Measurements from ENCODE around the gene DNALI1. TPM values are rescaled to one million over a fixed set of nuclear protein-coding genes. Genes with fewer than 3 reads are reported as not detected.

Gene DNALI1
- 30.3 and 36.5 TPM in 2 replicates for total RNA-seq (ENCODE audit: low replicate concordance)

DNA sequence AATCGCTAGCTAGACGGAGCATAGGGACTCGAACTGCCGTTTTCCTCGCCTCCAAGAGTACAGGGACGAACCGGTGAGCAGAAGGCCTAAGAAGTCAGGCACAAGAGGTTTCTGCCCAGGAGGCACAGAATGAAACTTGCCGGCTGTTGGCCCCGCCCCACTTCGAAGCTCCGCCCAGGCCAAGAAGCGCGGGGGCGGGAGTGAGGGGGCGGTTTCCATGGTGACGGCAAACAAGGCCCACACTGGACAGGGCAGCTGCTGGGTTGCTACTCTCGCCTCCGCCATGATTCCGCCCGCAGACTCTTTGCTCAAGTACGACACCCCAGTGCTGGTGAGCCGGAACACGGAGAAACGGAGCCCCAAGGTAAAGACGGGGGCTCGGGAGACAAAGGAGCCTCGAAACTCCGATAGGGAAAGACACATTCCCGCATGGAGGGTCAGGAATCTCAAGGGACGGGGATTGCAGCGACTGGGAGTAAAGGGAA is at the start of gene DNALI1:
Gene DNALI1, plus strand, starts transcription at position 229 of the 485 bp plus-strand sequence. Its CDS starts 55 bp downstream, at position 284.
- no peaks in the 10 kb centered on the region for H3K27me3 ChIP-seq
- H3K4me1 ChIP-seq: peaks cover 15% of the 10 kb centered on the region
- TF ChIP-seq EZH2phosphoT487 (IDR thresholded peaks at IDR 0.05) (no peak), EZH2 (IDR thresholded peaks at IDR 0.05) (no peak)
- TF ChIP-seq, protein P1, sequence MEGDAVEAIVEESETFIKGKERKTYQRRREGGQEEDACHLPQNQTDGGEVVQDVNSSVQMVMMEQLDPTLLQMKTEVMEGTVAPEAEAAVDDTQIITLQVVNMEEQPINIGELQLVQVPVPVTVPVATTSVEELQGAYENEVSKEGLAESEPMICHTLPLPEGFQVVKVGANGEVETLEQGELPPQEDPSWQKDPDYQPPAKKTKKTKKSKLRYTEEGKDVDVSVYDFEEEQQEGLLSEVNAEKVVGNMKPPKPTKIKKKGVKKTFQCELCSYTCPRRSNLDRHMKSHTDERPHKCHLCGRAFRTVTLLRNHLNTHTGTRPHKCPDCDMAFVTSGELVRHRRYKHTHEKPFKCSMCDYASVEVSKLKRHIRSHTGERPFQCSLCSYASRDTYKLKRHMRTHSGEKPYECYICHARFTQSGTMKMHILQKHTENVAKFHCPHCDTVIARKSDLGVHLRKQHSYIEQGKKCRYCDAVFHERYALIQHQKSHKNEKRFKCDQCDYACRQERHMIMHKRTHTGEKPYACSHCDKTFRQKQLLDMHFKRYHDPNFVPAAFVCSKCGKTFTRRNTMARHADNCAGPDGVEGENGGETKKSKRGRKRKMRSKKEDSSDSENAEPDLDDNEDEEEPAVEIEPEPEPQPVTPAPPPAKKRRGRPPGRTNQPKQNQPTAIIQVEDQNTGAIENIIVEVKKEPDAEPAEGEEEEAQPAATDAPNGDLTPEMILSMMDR (IDR thresholded peaks at IDR 0.05): no peak
- DNase-seq (ENCODE audit: low spot score): peak; percentile 96
- H2AFZ ChIP-seq (replicated peaks): peak within 1 kb of the TSS; percentile 92
- Mint-ChIP-seq H3K27ac (peak within 1 kb of the TSS; percentile 99), H3K9me3 (no peaks in the 10 kb centered on the region), H3K4me3 (peak within 1 kb of the TSS; percentile 97), H3K4me1 (peaks cover 42% of the 10 kb centered on the region), H3K27me3 (ENCODE audit: insufficient read depth, low read depth) (peaks cover 5% of the 10 kb centered on the region), H3K36me3 (peaks cover 20% of the 10 kb centered on the region)
- peak within 1 kb of the TSS; percentile 85 for H3K4me2 ChIP-seq
- H3K4me3 ChIP-seq: peak within 1 kb of the TSS; percentile 65
- H4K20me1 ChIP-seq (ENCODE audit: low read depth): peaks cover 23% of the 10 kb centered on the region
- no peaks in the 10 kb centered on the region for H3K36me3 ChIP-seq
- no peak within 1 kb of the TSS for H3K27ac ChIP-seq
- H3K9me3 ChIP-seq (ENCODE audit: low read depth): no peaks in the 10 kb centered on the region
- peak within 1 kb of the TSS; percentile 51 for H3K9ac ChIP-seq
- no peaks in the 10 kb centered on the region for H3F3A ChIP-seq (ENCODE audit: low read depth)
- peaks cover 25% of the 10 kb centered on the region for H3K79me2 ChIP-seq (ENCODE audit: low read depth)

DNA sequence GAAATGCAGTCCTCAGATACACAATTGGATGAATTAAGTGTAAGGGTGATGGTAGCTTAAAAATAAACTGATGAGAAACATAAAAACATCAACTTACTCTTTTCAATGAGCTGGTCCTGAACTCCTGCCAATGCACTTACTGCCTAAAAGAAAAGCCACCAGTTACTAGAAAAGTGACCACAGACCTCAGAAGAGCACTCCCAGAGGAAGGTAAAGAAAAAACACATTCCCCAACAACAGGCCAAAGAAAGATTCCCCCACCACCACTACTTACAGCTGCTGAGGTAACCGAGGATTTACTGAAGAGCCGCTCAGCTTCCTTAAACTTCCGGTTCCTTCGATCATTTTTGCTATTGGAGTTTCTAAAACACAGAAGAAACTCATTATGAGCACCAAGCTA is 47.6 kb upstream of the DNALI1 start:
- Mint-ChIP-seq H3K4me1 (peaks cover 7% of the 10 kb centered on the region), H3K4me3 (no peak overlapping the region)

DNA sequence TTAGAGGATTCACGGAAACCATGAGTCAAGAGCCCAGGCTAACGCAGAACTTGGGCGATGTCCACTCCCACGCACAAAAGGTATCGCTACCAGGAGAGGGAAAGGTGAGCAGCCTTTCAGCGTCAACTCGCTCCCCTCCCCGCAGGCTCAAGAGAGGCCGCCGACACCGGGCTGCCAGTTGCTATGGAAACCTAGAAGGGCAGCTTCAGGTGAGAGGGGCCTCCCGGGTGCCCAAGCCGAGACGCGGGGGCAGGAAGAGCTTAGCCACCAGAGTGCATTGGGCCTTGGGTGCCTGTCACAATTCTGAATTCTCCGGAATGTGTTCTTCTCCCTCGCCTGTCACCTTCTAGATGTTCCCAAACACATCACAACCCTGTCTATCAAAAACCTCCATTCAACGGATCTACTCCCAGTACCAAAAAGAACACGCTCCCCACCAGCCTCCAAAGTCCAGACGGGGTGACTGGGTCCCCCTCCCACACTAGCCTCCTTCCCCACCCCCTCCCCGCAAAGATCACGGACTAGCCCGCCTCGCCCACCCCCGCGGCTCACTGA is 42.9 kb upstream of the DNALI1 start:
- Histone ChIP-seq H3K4me2 (peak overlapping the region; percentile 86), H2AFZ (replicated peaks) (peak overlapping the region; percentile 85), H3K79me2 (ENCODE audit: low read depth) (peaks cover 23% of the 10 kb centered on the region), H3K9ac (peak overlapping the region; percentile 60), H3K27me3 (peaks cover 15% of the 10 kb centered on the region), H3K36me3 (peaks cover under 1% of the 10 kb centered on the region), H3K4me1 (peaks cover 10% of the 10 kb centered on the region), H3F3A (ENCODE audit: low read depth) (peaks cover 23% of the 10 kb centered on the region), H3K9me3 (ENCODE audit: low read depth) (no peaks in the 10 kb centered on the region), H3K4me3 (peak overlapping the region; percentile 98), H3K27ac (no peak overlapping the region), H4K20me1 (ENCODE audit: low read depth) (peaks cover 18% of the 10 kb centered on the region)
- Mint-ChIP-seq H3K9me3 (peaks cover under 1% of the 10 kb centered on the region), H3K27me3 (ENCODE audit: insufficient read depth, low read depth) (peaks cover 3% of the 10 kb centered on the region), H3K27ac (peak overlapping the region; percentile 92), H3K4me3 (peak overlapping the region; percentile 99), H3K4me1 (peaks cover 19% of the 10 kb centered on the region), H3K36me3 (peaks cover 8% of the 10 kb centered on the region)
- peak; percentile 66 for DNase-seq (ENCODE audit: low spot score)
- TF ChIP-seq EZH2phosphoT487 (IDR thresholded peaks at IDR 0.05) (no peak), EZH2 (IDR thresholded peaks at IDR 0.05) (no peak)
- TF ChIP-seq, protein P1 (IDR thresholded peaks at IDR 0.05): no peak

More for the DNA sequence above, 47.6 kb upstream of the DNALI1 start:
- no peaks in the 10 kb centered on the region for H3K9me3 Mint-ChIP-seq
- Histone ChIP-seq H3K4me2 (no peak overlapping the region), H2AFZ (replicated peaks) (no peak overlapping the region), H3K9me3 (ENCODE audit: low read depth) (no peaks in the 10 kb centered on the region), H3K36me3 (peaks cover 7% of the 10 kb centered on the region), H3K4me3 (no peak overlapping the region), H3K4me1 (peaks cover 4% of the 10 kb centered on the region), H3K9ac (no peak overlapping the region), H3K27ac (no peak overlapping the region), H3F3A (ENCODE audit: low read depth) (peaks cover 6% of the 10 kb centered on the region), H3K27me3 (no peaks in the 10 kb centered on the region), H3K79me2 (ENCODE audit: low read depth) (peaks cover 23% of the 10 kb centered on the region), H4K20me1 (ENCODE audit: low read depth) (peaks cover 18% of the 10 kb centered on the region)
- TF ChIP-seq EZH2phosphoT487 (IDR thresholded peaks at IDR 0.05) (no peak), EZH2 (IDR thresholded peaks at IDR 0.05) (no peak)
- TF ChIP-seq, protein P1 (IDR thresholded peaks at IDR 0.05): peak; percentile 26
- no peaks in the 10 kb centered on the region for H3K27me3 Mint-ChIP-seq (ENCODE audit: insufficient read depth, low read depth)
- DNase-seq (ENCODE audit: low spot score): peak; percentile 14
- H3K27ac Mint-ChIP-seq: no peak overlapping the region
- H3K36me3 Mint-ChIP-seq: peaks cover 22% of the 10 kb centered on the region

Measured in neural progenitor cell (in vitro differentiated cells).